Measurements from ENCODE around the gene OXGR1.
"Not testable (repeated sequence)": the region's sequence is repeated elsewhere in the genome, so short reads cannot be mapped to it uniquely, and the experiment has no call there.

The OXGR1 gene

DNA sequence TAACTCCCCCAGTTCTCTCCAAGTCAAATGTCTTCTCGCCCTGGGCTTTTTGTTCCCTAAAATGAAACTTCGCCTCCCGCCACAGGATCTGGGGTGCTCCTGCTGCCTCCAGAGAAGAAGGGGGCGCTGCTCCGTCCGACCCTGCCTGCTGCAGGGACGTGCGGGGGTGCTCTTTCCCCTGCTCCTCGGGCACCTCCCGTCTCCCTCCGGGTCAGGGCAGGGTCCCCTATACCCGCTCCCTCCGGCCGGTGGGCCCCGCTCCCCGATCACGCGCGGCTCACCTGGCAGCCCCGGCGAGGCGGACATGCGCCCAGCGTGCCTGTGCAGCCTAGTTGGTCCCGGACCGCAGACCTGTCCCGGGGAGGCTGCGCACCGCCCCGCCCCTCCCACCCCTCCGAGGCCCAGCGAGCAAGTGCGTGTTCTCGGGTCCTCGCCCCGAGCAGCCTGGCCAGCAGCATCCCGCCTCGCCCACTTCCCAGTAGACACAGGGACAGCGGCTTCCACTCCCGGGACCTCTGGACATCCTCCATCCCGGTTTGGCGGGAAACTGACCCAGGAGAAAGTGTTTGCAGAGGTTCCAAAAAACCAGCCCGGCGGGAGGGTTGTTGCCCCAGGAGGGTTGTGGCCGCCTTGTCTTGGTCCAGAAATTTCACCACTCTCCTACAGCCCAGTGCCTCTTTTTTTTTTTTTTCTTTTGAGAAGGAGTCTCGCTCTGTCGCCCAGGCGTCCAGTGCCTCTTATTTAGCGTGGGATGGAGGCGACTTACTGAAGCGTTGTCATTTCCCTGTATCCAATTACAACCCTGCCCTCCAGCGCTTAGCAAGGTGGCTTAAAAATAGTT, at the start of gene OXGR1:
TSS of gene OXGR1 (minus strand) at position 460 of the 841 bp plus-strand sequence. CDS start 6,717 bp downstream, outside the sequence.
- H3K27ac ChIP-seq = no peak within 1 kb of the TSS
- DNase-seq (ENCODE audit: low spot score) = no peak
- TF ChIP-seq, protein P1, sequence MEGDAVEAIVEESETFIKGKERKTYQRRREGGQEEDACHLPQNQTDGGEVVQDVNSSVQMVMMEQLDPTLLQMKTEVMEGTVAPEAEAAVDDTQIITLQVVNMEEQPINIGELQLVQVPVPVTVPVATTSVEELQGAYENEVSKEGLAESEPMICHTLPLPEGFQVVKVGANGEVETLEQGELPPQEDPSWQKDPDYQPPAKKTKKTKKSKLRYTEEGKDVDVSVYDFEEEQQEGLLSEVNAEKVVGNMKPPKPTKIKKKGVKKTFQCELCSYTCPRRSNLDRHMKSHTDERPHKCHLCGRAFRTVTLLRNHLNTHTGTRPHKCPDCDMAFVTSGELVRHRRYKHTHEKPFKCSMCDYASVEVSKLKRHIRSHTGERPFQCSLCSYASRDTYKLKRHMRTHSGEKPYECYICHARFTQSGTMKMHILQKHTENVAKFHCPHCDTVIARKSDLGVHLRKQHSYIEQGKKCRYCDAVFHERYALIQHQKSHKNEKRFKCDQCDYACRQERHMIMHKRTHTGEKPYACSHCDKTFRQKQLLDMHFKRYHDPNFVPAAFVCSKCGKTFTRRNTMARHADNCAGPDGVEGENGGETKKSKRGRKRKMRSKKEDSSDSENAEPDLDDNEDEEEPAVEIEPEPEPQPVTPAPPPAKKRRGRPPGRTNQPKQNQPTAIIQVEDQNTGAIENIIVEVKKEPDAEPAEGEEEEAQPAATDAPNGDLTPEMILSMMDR (IDR thresholded peaks at IDR 0.05) = no peak
- peak within 1 kb of the TSS; percentile 78 for H3K4me3 ChIP-seq

DNA sequence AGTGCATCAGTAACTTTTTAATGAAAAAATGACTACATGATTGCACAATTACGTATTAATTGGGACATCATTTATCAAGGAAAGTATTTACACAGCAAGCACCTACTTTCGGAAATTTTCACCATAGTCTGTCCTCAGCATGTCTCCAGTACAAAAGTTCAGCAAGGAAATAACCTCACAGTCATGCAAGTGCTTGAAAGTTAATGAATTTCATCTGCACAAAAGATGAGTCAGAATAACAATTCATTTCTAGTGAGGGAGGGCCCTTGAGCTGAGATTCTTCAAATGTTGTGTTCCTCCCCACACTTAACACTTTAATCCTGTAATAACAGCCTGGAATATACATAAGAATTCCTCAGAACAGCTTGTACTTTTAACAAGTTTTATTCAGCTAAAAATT, 49.0 kb upstream of the OXGR1 start:
- no peak for DNase-seq (ENCODE audit: low spot score)
- no peak overlapping the region for H3K4me3 ChIP-seq
- TF ChIP-seq, protein P1 (IDR thresholded peaks at IDR 0.05) = no peak
- H3K27ac ChIP-seq = no peak overlapping the region

DNA sequence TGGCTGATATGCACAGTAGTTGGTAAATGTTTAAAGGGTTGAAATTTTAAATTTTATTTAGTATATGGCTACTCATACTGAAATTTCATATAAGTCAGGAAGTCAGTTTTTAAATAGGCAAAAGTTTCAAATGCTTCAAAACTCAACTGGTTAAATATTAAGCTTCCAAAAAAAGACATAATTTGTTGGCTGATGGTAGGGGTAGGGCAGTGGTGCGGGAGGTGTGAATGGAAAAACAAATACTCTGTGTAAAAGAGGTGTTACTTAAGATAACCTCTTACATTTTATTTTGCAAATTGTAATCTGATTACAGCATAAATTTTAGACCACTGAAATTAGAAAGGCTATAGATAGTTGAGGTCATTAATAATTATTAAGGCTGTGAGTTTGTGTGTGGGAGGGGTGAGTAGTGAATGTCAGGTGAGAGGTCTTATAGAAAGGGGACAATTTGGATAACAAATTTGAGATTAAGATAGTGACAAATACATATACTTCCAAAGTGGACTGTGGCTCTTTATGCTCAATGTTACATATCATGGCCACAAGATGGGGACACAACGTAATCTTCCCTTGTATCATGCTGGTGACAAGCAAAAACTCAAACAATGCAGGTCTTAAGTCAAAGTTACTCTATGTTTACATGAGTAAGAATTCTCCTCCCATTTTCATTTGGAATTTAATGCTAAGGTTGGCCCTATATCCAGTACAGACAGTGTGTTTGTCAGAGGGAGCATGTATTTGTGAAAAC, 36.6 kb upstream of the OXGR1 start:
- TF ChIP-seq, protein P1 (IDR thresholded peaks at IDR 0.05) = no peak
- no peak for DNase-seq (ENCODE audit: low spot score)
- Histone ChIP-seq H3K27ac (no peak overlapping the region), H3K4me3 (no peak overlapping the region)

DNA sequence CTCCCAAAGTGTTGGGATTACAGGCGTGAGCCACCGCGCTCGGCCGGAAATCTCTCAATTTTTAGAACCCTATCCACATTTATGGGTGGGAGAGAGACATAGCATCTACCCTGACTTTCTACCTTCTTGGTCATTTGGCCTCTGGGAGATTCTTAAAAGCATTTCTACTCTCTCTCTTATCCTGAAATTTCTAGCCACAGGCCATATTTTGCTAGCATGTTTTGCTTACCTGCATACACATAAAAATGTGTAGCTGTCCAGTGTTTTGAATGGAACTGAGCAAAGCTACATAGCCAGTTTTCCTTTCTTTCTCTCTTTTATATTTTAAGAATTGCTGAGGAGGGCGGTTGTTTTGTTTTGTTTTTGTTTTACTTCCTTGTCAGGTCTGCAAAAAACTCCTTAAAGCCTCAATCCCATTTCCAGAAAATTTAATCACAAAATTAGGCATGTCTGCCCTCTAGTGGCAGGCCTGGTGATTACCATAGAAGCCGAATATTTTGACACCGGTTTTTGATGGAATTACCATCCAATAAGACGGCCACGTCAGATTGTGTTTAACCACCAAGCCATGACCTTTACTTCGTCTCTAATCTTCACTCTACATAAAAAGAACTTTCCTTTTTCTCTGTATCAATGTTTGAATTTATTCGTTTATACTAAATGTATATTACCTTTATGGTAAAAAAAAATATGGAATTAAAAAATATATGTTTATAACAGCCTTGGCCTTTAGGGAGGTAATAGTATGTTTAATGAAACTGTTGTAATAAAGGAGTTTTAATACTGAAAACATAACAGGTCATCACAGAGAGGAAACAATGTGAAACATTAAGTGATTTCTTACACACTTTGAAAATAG, 34.4 kb upstream of the OXGR1 start:
- TF ChIP-seq, protein P1 (IDR thresholded peaks at IDR 0.05) = peak; percentile 74
- DNase-seq (ENCODE audit: low spot score) = no peak

DNA sequence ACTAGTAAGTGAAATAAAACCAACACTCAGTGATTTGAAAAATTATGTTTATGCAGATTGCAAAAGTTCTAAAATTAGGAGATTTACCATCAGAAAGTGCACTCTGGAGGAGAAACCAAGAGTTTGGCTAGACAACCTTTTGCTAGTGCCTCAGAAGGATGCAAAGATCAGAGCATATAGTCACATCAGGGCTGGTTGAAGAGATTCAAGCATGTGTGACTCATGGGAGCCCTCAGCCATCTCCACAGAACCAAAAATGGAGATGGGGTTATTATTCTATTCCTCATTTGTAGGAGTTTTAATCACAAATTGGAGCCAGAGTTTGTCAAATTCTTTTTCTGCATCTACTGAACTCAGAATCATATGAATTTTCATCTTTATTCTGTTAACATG, 32.9 kb upstream of the OXGR1 start:
- DNase-seq (ENCODE audit: low spot score) = no peak
- no peak overlapping the region for H3K27ac ChIP-seq
- H3K4me3 ChIP-seq = no peak overlapping the region
- TF ChIP-seq, protein P1 (IDR thresholded peaks at IDR 0.05) = no peak

More for the DNA sequence above, 34.4 kb upstream of the OXGR1 start:
- H3K27ac ChIP-seq = no peak overlapping the region
- no peak overlapping the region for H3K4me3 ChIP-seq

DNA sequence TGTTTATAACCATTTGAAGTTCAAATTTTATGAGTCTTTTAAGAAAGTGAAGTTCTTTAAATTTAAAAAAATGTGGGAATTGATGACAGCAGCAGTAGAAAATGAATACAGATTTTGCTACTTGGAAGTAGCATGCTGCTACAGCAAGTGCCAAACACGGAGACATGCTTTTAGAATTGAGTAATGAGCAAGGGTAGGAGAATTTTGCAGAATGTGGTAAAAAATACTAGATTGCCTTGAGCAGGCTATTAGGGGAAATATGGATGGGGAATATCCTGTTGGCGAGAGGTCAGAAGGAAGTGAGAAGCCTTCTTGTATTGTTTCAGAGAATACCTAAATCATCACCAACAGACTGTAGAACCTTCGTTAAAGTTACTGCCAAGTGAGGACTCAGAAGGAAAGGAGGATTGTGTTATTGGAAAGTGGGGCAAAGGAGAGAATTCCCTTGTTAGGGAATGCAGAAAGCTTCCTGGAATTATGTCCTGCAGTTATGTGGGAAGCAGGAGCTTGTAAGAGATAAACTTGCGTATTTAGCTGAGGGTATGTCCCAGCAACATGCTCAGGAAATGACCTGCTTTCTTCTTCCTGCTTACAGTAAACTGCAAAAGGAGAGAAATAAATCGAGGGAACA, 32.4 kb upstream of the OXGR1 start:
- H3K4me3 ChIP-seq = no peak overlapping the region
- TF ChIP-seq, protein P1 (IDR thresholded peaks at IDR 0.05) = no peak
- DNase-seq (ENCODE audit: low spot score) = no peak
- H3K27ac ChIP-seq = no peak overlapping the region

DNA sequence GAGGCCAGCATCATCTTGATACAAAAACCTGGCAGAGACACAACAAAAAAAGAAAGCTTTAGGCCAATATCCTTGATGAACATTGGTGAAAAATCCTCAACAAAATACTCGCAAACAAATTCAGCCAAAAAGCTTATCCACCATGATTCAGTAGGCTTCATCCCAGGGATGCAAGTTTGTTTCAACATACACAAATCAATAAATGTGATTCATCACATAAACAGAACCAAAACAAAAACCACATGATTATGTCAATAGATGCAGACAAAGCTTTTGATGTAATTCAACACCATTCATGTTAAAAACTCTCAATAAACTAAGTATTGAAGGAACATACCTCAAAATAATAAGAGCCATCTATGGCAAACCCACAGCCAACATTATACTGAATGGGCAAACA, 29.5 kb upstream of the OXGR1 start:
- H3K27ac ChIP-seq; H3K4me3 ChIP-seq; DNase-seq (ENCODE audit: low spot score): not testable (repeated sequence)

Measured in coronary artery (tissue), 2 donors.